H1 (cell line): ENCODE results near the gene INVS. TPM values are rescaled to one million over a fixed set of nuclear protein-coding genes. Genes with fewer than 3 reads are reported as not detected.

Experiments used
- CTCF ChIA-PET: fragments of 300-600 bp; sonication (Branson Sonifier 250); formaldehyde crosslinking; loops from one replicate; lab custom pipeline; 2021; ENCODE audit not compliant: partially characterized antibody; lab: Charles Lee
- POLR2A ChIA-PET: fragments of 300-600 bp; sonication (Branson Sonifier 250); formaldehyde crosslinking; loops from one replicate; lab custom pipeline; 2021; ENCODE audit warnings: inconsistent platforms; ENCODE audit not compliant: partially characterized antibody; lab: Charles Lee
- DNase-seq, 2 experiments: peaks; one replicate each; pipeline versions ENCODE4 v3.0.0 to v3.0.0-alpha.2; 2010 to 2022; ENCODE audit warnings: low spot score in 2 of 2, low read depth in 1 of 2, mixed read lengths in 1 of 2
- FAIRE-seq: peaks from 2 replicates; lab custom pipeline; 2011; peaks lifted over from hg19 to GRCh38; lab: Jason Lieb, UNC
- H2AFZ ChIP-seq: 2 replicates; pipeline ENCODE4 v1.8.1; 2012; ENCODE audit warnings: low read length, inconsistent platforms
- H2AK5ac ChIP-seq: 2 replicates; pipeline ENCODE4 v1.6.1; 2013; ENCODE audit warnings: low read depth, low read length
- H2BK120ac ChIP-seq: replicated peaks from 2 replicates; pipeline ENCODE3; 2013; ENCODE audit warnings: low read depth, low read length, inconsistent platforms
- H2BK12ac ChIP-seq: 2 replicates; pipeline ENCODE4 v1.6.1; 2013; ENCODE audit warnings: low read depth, low read length
- H2BK15ac ChIP-seq: 2 replicates; pipeline ENCODE4 v1.6.1; 2013; ENCODE audit warnings: low read length
- H2BK20ac ChIP-seq: 2 replicates; pipeline ENCODE4 v1.6.1; 2013; ENCODE audit warnings: low read length
- H2BK5ac ChIP-seq: 2 replicates; pipeline ENCODE4 v1.6.1; 2013; ENCODE audit warnings: low read depth, low read length
- H3K14ac ChIP-seq: 2 replicates; pipeline ENCODE4 v1.6.1; 2013; ENCODE audit warnings: inconsistent platforms; ENCODE audit not compliant: insufficient read length
- H3K18ac ChIP-seq: 2 replicates; pipeline ENCODE4 v1.6.1; 2013; ENCODE audit warnings: low read length; ENCODE audit errors: extremely low read depth
- H3K23ac ChIP-seq: 2 replicates; pipeline ENCODE4 v1.6.1; 2013; ENCODE audit warnings: inconsistent platforms; ENCODE audit not compliant: insufficient read length
- H3K23me2 ChIP-seq: 2 replicates; pipeline ENCODE4 v1.6.1; 2013; ENCODE audit warnings: low read depth, low read length
- H3K27ac ChIP-seq: 2 replicates; pipeline ENCODE4 v1.6.1; 2011; ENCODE audit warnings: low read depth, low read length, inconsistent platforms
- H3K27me3 ChIP-seq, 4 experiments: replicated peaks in 1 of 4; 1 replicate in 1 of 4; 2 replicates in 3 of 4; pipeline versions ENCODE4 v1.6.1 to v1.8.1; 2011 to 2013; ENCODE audit warnings: low read length in 3 of 4, mild to moderate bottlenecking in 3 of 4, inconsistent platforms in 2 of 4, mixed read lengths in 2 of 4, moderate library complexity in 1 of 4; ENCODE audit not compliant: control insufficient read depth in 3 of 4, insufficient read depth in 3 of 4; ENCODE audit errors: extremely low read depth in 1 of 4
- H3K36me3 ChIP-seq, 4 experiments: 2 replicates each; pipeline versions ENCODE4 v1.6.1 to v1.8.1; 2011 to 2013; ENCODE audit warnings: mild to moderate bottlenecking in 4 of 4, low read length in 3 of 4, moderate library complexity in 2 of 4, control low read depth in 1 of 4, inconsistent platforms in 1 of 4; ENCODE audit not compliant: insufficient read depth in 4 of 4, control insufficient read depth in 2 of 4
- H3K4ac ChIP-seq: replicated peaks from 2 replicates; pipeline ENCODE3; 2013; ENCODE audit warnings: low read length, low read depth, mixed read lengths, inconsistent platforms; ENCODE audit not compliant: insufficient read length
- H3K4me1 ChIP-seq, 4 experiments: replicated peaks in 1 of 4; 1 replicate in 1 of 4; 2 replicates in 3 of 4; pipeline versions ENCODE4 v1.6.1 to v1.8.1; 2011 to 2013; ENCODE audit warnings: low read length in 3 of 4, inconsistent platforms in 2 of 4, mixed read lengths in 1 of 4; ENCODE audit not compliant: insufficient read depth in 4 of 4, control insufficient read depth in 3 of 4
- H3K4me2 ChIP-seq, 2 experiments: 2 replicates each; pipeline versions ENCODE4 v1.6.1 to v1.8.1; 2011 to 2013; ENCODE audit warnings: low read depth in 2 of 2, low read length in 2 of 2, control low read depth in 1 of 2, inconsistent platforms in 1 of 2, mild to moderate bottlenecking in 1 of 2; ENCODE audit not compliant: insufficient read depth in 1 of 2
- H3K4me3 ChIP-seq, 4 experiments: fragments of 200-600, 300-600 bp in 1 of 4; sonication (generic), shearing (Covaris generic), sonication (Bioruptor Twin) in 1 of 4; 2 replicates each; pipeline versions ENCODE4 v1.5.1 to v1.8.1; 2011 to 2016; ENCODE audit warnings: low read length in 4 of 4, low read depth in 3 of 4, control low read depth in 2 of 4, inconsistent platforms in 2 of 4, mild to moderate bottlenecking in 2 of 4, mixed read lengths in 1 of 4, moderate library complexity in 1 of 4; ENCODE audit not compliant: insufficient read depth in 2 of 4; ENCODE audit errors: extremely low read depth in 1 of 4
- H3K56ac ChIP-seq: replicated peaks from 2 replicates; pipeline ENCODE3; 2013; ENCODE audit warnings: low read depth, mild to moderate bottlenecking, mixed read lengths, low read length, inconsistent platforms; ENCODE audit not compliant: insufficient read length
- H3K79me1 ChIP-seq: 2 replicates; pipeline ENCODE4 v1.6.1; 2013; ENCODE audit warnings: low read depth, low read length, control low read depth
- H3K79me2 ChIP-seq, 2 experiments: 2 replicates each; pipeline versions ENCODE4 v1.6.1 to v1.8.1; 2012 to 2013; ENCODE audit warnings: low read length in 2 of 2, mild to moderate bottlenecking in 2 of 2, inconsistent platforms in 1 of 2; ENCODE audit not compliant: insufficient read depth in 2 of 2, control insufficient read depth in 1 of 2
- H3K9ac ChIP-seq, 4 experiments: replicated peaks in 1 of 4; 1 replicate in 1 of 4; 2 replicates in 3 of 4; pipeline versions ENCODE4 v1.6.1 to v1.8.1; 2011 to 2013; ENCODE audit warnings: low read depth in 3 of 4, low read length in 3 of 4, control low read depth in 2 of 4, mild to moderate bottlenecking in 2 of 4, moderate library complexity in 2 of 4, inconsistent platforms in 1 of 4; ENCODE audit errors: extremely low read depth in 1 of 4
- H3K9me3 ChIP-seq, 2 experiments: 2 replicates each; pipeline versions ENCODE4 v1.6.1 to v1.8.1; 2012 to 2013; ENCODE audit warnings: mild to moderate bottlenecking in 2 of 2, moderate library complexity in 2 of 2, control low read depth in 1 of 2, inconsistent platforms in 1 of 2, low read depth in 1 of 2, low read length in 1 of 2, mixed read lengths in 1 of 2; ENCODE audit not compliant: insufficient read depth in 2 of 2
- H4K20me1 ChIP-seq, 2 experiments: replicated peaks in 1 of 2; 2 replicates each; pipeline versions ENCODE3 to v1.8.1; 2011 to 2013; ENCODE audit warnings: inconsistent platforms in 2 of 2, low read length in 2 of 2, mild to moderate bottlenecking in 1 of 2; ENCODE audit not compliant: insufficient read depth in 2 of 2, control insufficient read depth in 1 of 2
- H4K5ac ChIP-seq: 2 replicates; pipeline ENCODE4 v1.6.1; 2013; ENCODE audit warnings: low read length, low read depth, mixed read lengths, inconsistent platforms; ENCODE audit not compliant: insufficient read length
- H4K8ac ChIP-seq: 2 replicates; pipeline ENCODE4 v1.8.0; 2013; ENCODE audit warnings: mild to moderate bottlenecking, moderate library complexity, low read length, inconsistent platforms; ENCODE audit not compliant: insufficient read depth; ENCODE audit errors: extremely low read depth
- H4K91ac ChIP-seq: replicated peaks from 2 replicates; pipeline ENCODE3; 2013; ENCODE audit warnings: low read length, mixed read lengths, inconsistent platforms; ENCODE audit not compliant: insufficient read length
- CHD2 ChIP-seq: IDR thresholded peaks from 2 replicates; pipeline ENCODE4 v1.6.1; 2012; ENCODE audit warnings: low read length, improper control_type of control experiment
- CREB1 ChIP-seq: IDR thresholded peaks from 2 replicates; pipeline ENCODE4 v1.6.1; 2012; ENCODE audit warnings: inconsistent platforms
- EP300 ChIP-seq, 2 experiments: IDR thresholded peaks; 1 replicate in 1 of 2; 2 replicates in 1 of 2; pipeline ENCODE4 v1.6.1; 2011 to 2012; ENCODE audit warnings: low read depth in 2 of 2, low read length in 2 of 2, mild to moderate bottlenecking in 2 of 2, borderline replicate concordance in 1 of 2, inconsistent platforms in 1 of 2, moderate library complexity in 1 of 2
- POU5F1 ChIP-seq: IDR thresholded peaks from 2 replicates; pipeline ENCODE4 v1.6.1; 2011; ENCODE audit warnings: low read depth, mild to moderate bottlenecking, low read length, moderate library complexity
- RFX5 ChIP-seq: IDR thresholded peaks from 2 replicates; pipeline ENCODE4 v1.6.1; 2011; ENCODE audit warnings: low read depth, low read length, improper control_type of control experiment, borderline replicate concordance
- SIRT6 ChIP-seq: IDR thresholded peaks from one replicate; pipeline ENCODE4 v1.7.1; 2012; ENCODE audit warnings: low read length, inconsistent platforms
- SP4 ChIP-seq: IDR thresholded peaks from 2 replicates; pipeline ENCODE4 v1.6.1; 2012; ENCODE audit warnings: low read length, inconsistent platforms
- SRF ChIP-seq: IDR thresholded peaks from 2 replicates; pipeline ENCODE4 v1.6.1; 2011; ENCODE audit warnings: mild to moderate bottlenecking, low read depth, low read length, moderate library complexity
- TAF1 ChIP-seq: IDR thresholded peaks from 2 replicates; pipeline ENCODE4 v1.6.1; 2011; ENCODE audit warnings: mild to moderate bottlenecking, low read depth, low read length
- WGBS, 2 experiments: shearing (Covaris generic) in 1 of 2; methylation state at CpG; one replicate each; pipeline versions ENCODE4 v1.1.6 to v1.1.7; 2013 to 2015; ENCODE audit warnings: low lambda C conversion rate in 2 of 2, mixed read lengths in 2 of 2, inconsistent platforms in 1 of 2, low coverage in 1 of 2, missing lambda C conversion rate in 1 of 2; ENCODE audit not compliant: insufficient replicate concordance in 2 of 2, insufficient coverage in 1 of 2, insufficient read length in 1 of 2; ENCODE audit errors: extremely low coverage in 1 of 2, missing lambda C conversion rate in 1 of 2; 5-methylcytosine and 5-hydroxymethylcytosine counted together
- polyA plus RNA-seq, 7 experiments: library from polyadenylated mRNA; depleted of rRNA in 3 of 7; stranded (reverse) in 5 of 7; unstranded in 2 of 7; fragments of >200 nt in 5 of 7; fragments of 200-250 nt in 2 of 7; gene quantifications; 1 replicate in 5 of 7; 2 replicates in 1 of 7; 4 replicates in 1 of 7; pipeline versions ENCODE4 v1.2.1 to v1.2.3, GENCODE V29; 2011 to 2013; ENCODE audit warnings: missing spikeins in 2 of 7, mixed read lengths in 2 of 7
- total RNA-seq: library from RNA; stranded (reverse); fragmentation: NEBNext Ultra II Directional; extraction: Animal tissue kit (Norgen Biotek cat#: 25700); gene quantifications from 2 replicates; pipeline ENCODE4 v1.2.1, GENCODE V29; 2021

Gene INVS
- total and polyA plus RNA-seq, 2 of the 8 experiments (the other 6 are each of a cell fraction or from before 2014, with no cell fraction given): 4.1 to 6.9 TPM

GRCh38 chr9:100268271-100268670, 169.2 kb downstream of the INVS start:
- no peak overlapping the region for H4K8ac ChIP-seq
- no peak overlapping the region for H2AK5ac ChIP-seq
- DNase-seq (no peak), FAIRE-seq (no peak)
- no peak overlapping the region for H2AFZ ChIP-seq
- no peak overlapping the region for H2BK120ac ChIP-seq
- no peak overlapping the region for H4K5ac ChIP-seq
- no peaks in the 10 kb centered on the region for H3K4me1 ChIP-seq
- H2BK12ac ChIP-seq: no peak overlapping the region
- H3K9me3 ChIP-seq: no peaks in the 10 kb centered on the region
- no peaks in the 10 kb centered on the region for H3K23me2 ChIP-seq
- no peak overlapping the region for H3K4me2 ChIP-seq
- no peak overlapping the region for H3K27ac ChIP-seq
- TF ChIP-seq SP4 (no peak), TAF1 (no peak), POU5F1 (no peak), SRF (no peak), CHD2 (no peak), RFX5 (no peak), SIRT6 (no peak), EP300 (IDR thresholded peaks at IDR 0.05; ENCODE audit: borderline replicate concordance in 1 of 2, low read depth in 2 of 2, low read length in 2 of 2) (no peak), CREB1 (no peak)
- no peaks in the 10 kb centered on the region for H3K79me1 ChIP-seq
- H2BK20ac ChIP-seq: no peak overlapping the region
- no peaks in the 10 kb centered on the region for H3K79me2 ChIP-seq
- ChIA-PET POLR2A (no interaction called here), CTCF (no interaction called here)
- no peaks in the 10 kb centered on the region for H3K27me3 ChIP-seq
- H4K91ac ChIP-seq: no peak overlapping the region
- H3K36me3 ChIP-seq: no peaks in the 10 kb centered on the region
- H3K14ac ChIP-seq: no peak overlapping the region
- no peak overlapping the region for H3K18ac ChIP-seq
- no peak overlapping the region for H3K4me3 ChIP-seq
- H2BK5ac ChIP-seq: no peak overlapping the region
- H3K56ac ChIP-seq: no peak overlapping the region
- no peak overlapping the region for H3K23ac ChIP-seq
- H2BK15ac ChIP-seq: no peak overlapping the region
- H3K9ac ChIP-seq: no peak overlapping the region
- peaks cover 0 to 1% of the 10 kb centered on the region in 2 experiments for H4K20me1 ChIP-seq
- no peak overlapping the region for H3K4ac ChIP-seq
- WGBS, 2 experiments: 89% methylated on average over 4 of the region's 4 CpGs; no CpG with 5 or more reads in 1 of the 2 experiments
